G401 (cell line): ENCODE data around the gene FNTB. TPM values are rescaled to one million over a fixed set of nuclear protein-coding genes. Genes with fewer than 3 reads are reported as not detected.
A peak's percentile ranks its signal among the peaks of the same experiment; 100 is the strongest.
"Not testable (repeated sequence)": the region's sequence is repeated elsewhere in the genome, so short reads cannot be mapped to it uniquely, and the experiment has no call there.

ENCODE experiments used
- DNase-seq: peaks from one replicate; pipeline ENCODE4 v3.0.0-alpha.2; 2015; ENCODE audit warnings: low spot score
- in situ Hi-C: cut with HindIII; loops from 2 replicates; pipeline ENCODE4 v1.10.0; 2016; ENCODE audit warnings: low sequenced_read_pairs, mixed read lengths
- total RNA-seq: library from RNA; depleted of rRNA; stranded (reverse); fragments of >200 nt; shearing (Covaris generic); gene quantifications from 2 replicates; pipeline ENCODE4 v1.2.3, GENCODE V29; 2014

FNTB gene
- total RNA-seq, 1 experiment from 2014 or later = 8.0 TPM

- DNase-seq = no peak
- in situ Hi-C loops = no loop called here
Observed at GRCh38 chr14:65072256-65072655, 85.6 kb downstream of the FNTB start.

- in situ Hi-C loops = no loop called here
Observed at GRCh38 chr14:65072937-65073336, 86.2 kb downstream of the FNTB start.

DNA sequence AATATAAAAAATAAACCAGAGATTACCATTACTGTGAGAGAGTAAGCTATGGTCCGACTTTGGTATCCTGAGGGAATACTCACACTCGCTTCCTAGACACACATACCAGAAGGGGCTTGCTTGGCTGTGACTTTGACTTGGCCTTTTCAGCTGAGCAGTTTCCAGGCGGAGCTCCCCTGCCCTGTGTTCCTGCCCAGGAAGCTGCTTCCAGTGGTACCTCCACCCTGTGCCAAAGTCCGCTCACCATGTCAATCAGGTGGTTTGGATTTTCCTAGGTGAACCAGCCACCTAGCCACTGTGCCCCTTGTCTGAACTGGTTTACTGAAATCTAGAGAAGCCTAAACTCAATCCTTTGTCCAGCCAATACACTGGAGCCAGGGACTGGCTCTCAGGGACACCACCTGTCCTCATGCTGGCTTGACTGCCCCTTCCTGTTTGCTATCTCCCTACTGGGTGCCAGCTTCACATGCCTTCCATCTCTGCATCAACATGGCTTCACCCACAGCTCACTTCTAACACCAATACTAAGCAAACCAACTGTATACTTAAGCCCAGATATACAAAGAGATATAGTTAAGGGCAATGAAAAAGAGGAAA lies 87.0 kb downstream of the FNTB start:
- DNase-seq = peak; percentile 66
- in situ Hi-C loops = no loop called here

More at GRCh38 chr14:65072937-65073336, 86.2 kb downstream of the FNTB start:
- no peak for DNase-seq

DNA sequence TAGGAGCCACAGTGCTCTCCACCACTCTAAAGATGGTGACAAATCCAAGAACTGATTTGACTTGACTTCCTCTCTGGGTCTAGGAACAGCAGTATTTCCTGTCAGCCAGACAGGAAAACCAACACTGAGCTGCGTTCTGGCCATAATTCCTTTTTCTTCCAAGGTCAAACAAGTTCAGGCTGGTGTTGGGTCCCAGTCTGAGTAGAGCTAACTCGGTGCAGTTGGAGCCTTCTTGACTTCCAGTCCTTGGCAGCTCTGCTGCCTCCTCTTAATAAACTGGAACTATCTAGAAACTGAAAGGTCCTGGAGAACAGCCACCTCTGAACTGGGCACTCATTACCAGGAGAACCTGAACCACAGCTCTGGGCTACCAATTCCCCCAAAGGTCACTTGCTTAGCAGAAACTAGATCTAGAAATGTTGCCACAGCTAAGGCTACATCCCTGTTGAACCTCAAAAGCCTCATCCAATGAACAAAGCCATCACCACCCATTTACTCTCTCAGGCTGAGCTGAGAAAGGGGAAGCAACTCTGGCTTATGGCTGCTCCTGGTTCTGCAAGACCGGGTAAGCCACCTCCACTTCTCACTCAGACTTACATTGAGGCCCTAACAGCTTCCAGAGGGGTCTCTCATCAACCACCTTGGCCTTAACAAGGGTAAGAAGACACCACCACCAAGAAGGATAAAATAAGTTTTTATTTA lies 87.9 kb downstream of the FNTB start:
- no peak for DNase-seq
- in situ Hi-C loops = no loop called here

GRCh38 chr14:65075628-65076325 lies 89.1 kb downstream of the FNTB start:
- DNase-seq = no peak
- in situ Hi-C loops = no loop called here

DNA sequence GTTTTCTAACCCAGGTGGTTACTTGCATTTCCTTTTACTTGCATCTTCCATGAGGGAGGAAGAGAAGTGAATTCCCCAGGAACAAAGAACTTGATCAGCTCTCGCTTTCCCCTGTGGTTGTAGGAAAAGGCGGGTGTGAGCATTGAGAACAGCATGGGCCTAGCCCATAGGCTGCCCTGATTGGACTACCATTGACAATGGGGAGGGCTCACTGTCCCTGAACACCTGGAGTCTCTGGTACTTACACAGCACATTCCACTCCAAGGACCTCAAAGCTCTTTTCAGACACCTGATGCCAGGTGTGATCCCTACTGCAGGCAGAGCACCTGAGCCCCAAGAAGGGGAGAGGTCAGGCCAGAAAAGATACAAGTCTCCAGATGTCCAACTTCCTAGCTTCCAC lies 90.6 kb downstream of the FNTB start:
- in situ Hi-C loops = no loop called here
- DNase-seq = no peak

DNA sequence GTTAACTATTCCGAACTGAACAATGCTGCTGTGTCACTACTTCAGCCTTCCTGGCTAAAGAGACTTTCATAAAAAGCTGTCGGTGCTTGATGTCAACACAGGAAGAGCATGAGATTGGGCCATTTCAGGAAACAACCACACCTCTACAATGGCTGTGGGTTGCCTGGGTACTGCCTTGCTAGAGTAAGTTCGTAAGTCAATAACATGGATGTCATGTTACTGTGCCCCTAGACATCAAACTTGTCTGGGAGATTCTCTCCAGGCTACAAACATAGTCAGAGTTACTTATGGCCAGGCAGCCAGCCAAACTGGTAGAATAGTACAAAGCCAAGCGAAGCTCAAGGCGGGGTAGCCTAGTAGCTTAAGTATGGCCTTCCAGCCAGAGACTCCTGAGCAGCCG lies 92.5 kb downstream of the FNTB start:
- in situ Hi-C loops = no loop called here
- DNase-seq = no peak

GRCh38 chr14:65079768-65080167 lies 93.1 kb downstream of the FNTB start:
- in situ Hi-C loops = no loop called here
- DNase-seq = no peak

DNA sequence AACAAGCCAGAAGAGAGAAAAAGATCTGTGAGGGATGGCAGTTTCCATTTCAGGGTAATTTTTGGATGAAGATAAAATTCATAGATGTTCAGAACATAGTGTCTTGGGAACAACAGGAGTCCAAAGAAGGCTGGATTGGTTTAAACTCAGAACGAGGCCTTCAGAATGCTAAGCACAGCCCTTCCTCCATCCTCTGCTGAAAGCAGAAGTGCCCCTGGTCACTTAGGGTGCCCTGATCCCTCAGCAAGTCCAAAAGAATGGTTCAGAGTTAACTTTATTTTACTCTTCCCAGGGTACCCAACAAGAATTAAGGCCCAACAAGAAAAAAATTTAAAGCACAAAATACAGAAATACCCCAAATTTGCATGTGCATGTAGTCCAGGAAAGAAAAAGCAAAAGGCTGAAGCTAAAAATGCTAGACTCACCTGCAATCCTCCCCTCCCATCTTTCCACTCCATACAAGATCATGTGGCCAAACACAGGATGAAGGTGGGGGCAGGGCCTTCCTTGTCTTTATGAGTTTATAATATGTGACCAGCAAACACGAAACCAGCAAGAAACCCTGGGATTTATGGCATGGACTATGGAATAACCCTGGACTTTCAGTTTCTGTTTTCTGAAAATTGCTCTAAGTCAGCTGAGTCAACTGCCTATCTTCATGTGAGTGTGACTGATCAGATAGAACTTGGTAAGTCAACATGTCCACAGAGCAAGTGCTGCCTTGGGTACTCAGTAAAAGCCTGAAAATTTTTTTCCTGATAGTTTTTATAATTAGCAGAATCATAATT lies 94.5 kb downstream of the FNTB start:
- no peak for DNase-seq
- in situ Hi-C loops = no loop called here

DNA sequence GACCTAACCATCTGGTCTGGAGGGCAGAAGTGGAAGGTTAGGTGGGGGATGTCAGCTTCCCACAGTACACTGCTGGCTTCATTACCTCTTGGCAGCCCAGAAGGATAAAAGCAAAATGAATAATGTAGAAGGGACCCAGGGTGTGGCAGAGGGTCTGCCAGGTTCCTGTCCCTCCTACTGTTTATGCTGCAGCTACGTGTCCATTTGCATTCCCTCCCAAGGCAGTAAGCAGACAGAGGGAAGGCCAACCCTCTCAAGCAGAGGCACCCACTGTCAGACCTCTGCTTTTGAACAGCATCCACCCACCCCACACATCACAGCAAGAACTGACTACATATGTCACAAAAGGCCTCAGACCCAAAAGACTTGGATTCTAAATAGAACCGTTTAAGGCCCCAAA lies 96.2 kb downstream of the FNTB start:
- DNase-seq = peak; percentile 46
- in situ Hi-C loops = no loop called here

- DNase-seq = no peak
- in situ Hi-C loops = no loop called here
Observed at GRCh38 chr14:65084554-65085505, 98.1 kb downstream of the FNTB start.

GRCh38 chr14:65086686-65087085 lies 100.0 kb downstream of the FNTB start:
- in situ Hi-C loops, DNase-seq: not testable (repeated sequence)

DNA sequence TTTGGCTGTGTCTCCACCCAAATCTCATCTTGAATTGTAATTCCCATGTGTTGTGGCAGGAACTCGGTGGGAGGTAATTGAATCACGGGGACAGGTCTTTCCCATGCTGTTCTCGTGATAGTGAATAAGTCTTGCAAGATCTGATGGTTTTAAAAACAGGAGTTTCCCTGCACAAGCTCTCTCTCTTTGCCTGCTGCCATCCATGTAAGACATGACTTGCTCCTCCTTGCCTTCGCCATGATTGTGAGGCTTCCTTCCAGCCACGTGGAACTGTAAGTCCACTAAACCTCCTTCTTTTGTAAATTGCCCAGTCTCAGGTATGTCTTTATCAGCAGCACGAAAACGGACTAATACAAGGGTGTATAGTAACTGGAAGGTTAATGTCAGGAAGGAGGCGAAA lies 101.1 kb downstream of the FNTB start:
- DNase-seq, in situ Hi-C loops: not testable (repeated sequence)

DNA sequence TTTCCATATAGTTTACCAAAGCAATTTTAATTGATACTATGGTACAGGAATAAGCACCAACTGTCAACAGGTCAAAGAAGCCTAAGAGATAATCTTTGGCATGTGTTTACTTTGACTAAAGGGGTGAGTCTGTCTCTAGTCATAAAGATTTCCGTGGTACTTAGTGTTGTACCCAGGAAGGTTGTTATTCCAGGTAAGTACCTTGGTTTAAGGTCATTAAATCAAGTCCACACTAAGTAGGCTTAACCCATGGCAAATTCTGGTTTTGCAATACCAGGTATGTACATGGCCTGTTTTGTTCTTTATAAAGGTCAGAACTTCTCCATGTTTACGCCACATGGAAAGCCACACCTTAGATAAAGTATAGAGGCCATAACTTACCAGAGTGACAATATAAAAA lies 105.7 kb downstream of the FNTB start:
- in situ Hi-C loops = no loop called here
- DNase-seq = no peak

- in situ Hi-C loops = no loop called here
- peak; percentile 81 for DNase-seq
Observed at GRCh38 chr14:65095633-65096205, 109.0 kb downstream of the FNTB start.

DNA sequence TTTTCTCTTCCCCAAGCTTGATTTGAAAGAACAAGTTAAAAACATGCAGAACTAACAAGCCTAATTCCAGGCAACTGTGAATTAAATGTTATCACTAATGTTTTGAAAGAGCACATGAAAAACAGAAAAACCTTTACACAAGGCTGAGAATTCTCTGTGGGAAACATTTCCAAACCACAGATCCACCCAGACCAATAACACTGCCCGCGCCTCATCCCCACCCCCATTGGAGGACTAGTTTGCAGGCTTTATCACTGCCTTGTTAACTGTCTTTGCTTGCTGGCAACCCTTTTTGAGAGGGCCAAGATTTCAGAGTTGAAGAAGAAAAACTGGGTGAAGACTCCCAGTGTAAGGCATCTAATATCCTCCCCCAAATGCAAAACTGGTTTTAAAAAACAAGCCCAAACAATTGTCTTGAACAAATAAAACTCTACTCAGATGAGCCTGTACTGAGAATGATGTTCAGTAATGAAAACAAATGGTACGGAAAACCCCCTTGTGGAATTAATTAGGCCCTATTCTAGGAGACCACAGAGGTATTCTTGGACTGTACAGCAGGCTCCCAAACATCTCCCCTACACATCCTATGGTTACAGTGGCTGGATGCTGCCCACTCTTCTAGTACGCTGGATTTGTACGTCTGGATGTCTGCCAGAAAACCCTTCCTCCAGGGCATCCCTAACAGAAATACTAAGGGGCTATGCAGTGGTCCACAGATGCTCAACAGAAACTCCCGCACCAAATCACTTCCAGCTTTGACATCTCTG lies 109.8 kb downstream of the FNTB start:
- in situ Hi-C loops = no loop called here
- no peak for DNase-seq

- no peak for DNase-seq
- in situ Hi-C loops = no loop called here
Observed at GRCh38 chr14:65098586-65098985, 111.9 kb downstream of the FNTB start.
